HCT116 (cell line): ENCODE results near the gene PLOD1. TPM values are rescaled to one million over a fixed set of nuclear protein-coding genes. Genes with fewer than 3 reads are reported as not detected.

Experiments used
- ATAC-seq: fragments of 200-7000 bp; cut with Tn5 transposase; 2 replicates; pipeline ENCODE4 v1.9.1; 2020; ENCODE audit warnings: mild to moderate bottlenecking, moderate library complexity
- BruUV-seq: library from RNA; stranded (reverse); fragments of 400-500 nt; replicated peaks from 2 replicates; lab custom pipeline; 2021; lab: Mats Ljungman, UMichigan
- CTCF ChIA-PET: fragments of 300-600 bp; sonication (Branson Sonifier 250); formaldehyde crosslinking; loops from one replicate; lab custom pipeline; 2021; ENCODE audit warnings: antibody characterized with exemption; lab: Charles Lee
- POLR2A ChIA-PET: fragments of 300-600, 350-600 bp; sonication (Branson Sonifier 250); formaldehyde crosslinking; loops from one replicate; lab custom pipeline; 2021; ENCODE audit warnings: antibody characterized with exemption; lab: Charles Lee
- RAD21 ChIA-PET, 2 experiments: fragments of 300-600 bp; sonication (Branson Sonifier 250); formaldehyde crosslinking; loops; one replicate each; lab custom pipeline; 2023; ENCODE audit warnings: low total read pairs in 2 of 2; ENCODE audit not compliant: uncharacterized antibody in 2 of 2, unreplicated experiment in 2 of 2, low non-redundant PET in 1 of 2; lab: Charles Lee
- DNase-seq: peaks from one replicate; pipeline ENCODE4 v3.0.0-alpha.2; 2010; ENCODE audit warnings: low read depth, low spot score
- H2AFZ ChIP-seq: fragments of 200-600 bp; shearing (Covaris generic), sonication (generic); 2 replicates; pipeline ENCODE4 v1.6.1; 2017; ENCODE audit warnings: low read depth, mixed run types, mixed read lengths, antibody characterized with exemption, low read length; ENCODE audit not compliant: poor library complexity, severe bottlenecking
- H3K27ac ChIP-seq: 2 replicates; pipeline ENCODE4 v1.5.1; 2012; ENCODE audit warnings: low read depth, low read length
- H3K27me3 ChIP-seq: fragments of 200-600 bp; sonication (generic); 2 replicates; pipeline ENCODE4 v1.6.1; 2016; ENCODE audit warnings: mixed run types, low read length, mixed read lengths; ENCODE audit not compliant: insufficient read depth
- H3K36me3 ChIP-seq, 2 experiments: fragments of 200-500 bp in 1 of 2; fragments of 200-600 bp in 1 of 2; sonication (Bioruptor generic) in 1 of 2; sonication (generic) in 1 of 2; 2 replicates each; pipeline versions ENCODE4 v1.5.1 to v1.6.1; 2014 to 2016; ENCODE audit warnings: low read length in 2 of 2, inconsistent platforms in 1 of 2, mixed read lengths in 1 of 2, mixed run types in 1 of 2; ENCODE audit not compliant: insufficient read depth in 2 of 2, control insufficient read depth in 1 of 2
- H3K4me1 ChIP-seq, 2 experiments: fragments of 200-600 bp in 1 of 2; sonication (generic) in 1 of 2; 2 replicates each; pipeline versions ENCODE4 v1.5.1 to v1.6.1; 2012 to 2017; ENCODE audit warnings: low read length in 2 of 2, inconsistent platforms in 1 of 2, mild to moderate bottlenecking in 1 of 2, mixed read lengths in 1 of 2, mixed run types in 1 of 2, moderate library complexity in 1 of 2; ENCODE audit not compliant: insufficient read depth in 2 of 2, control insufficient read depth in 1 of 2
- H3K4me2 ChIP-seq: fragments of 200-600 bp; sonication (generic); 2 replicates; pipeline ENCODE4 v1.6.1; 2017; ENCODE audit warnings: mixed run types, low read length, mixed read lengths
- H3K4me3 ChIP-seq, 2 experiments: fragments of 200-600 bp in 1 of 2; sonication (generic) in 1 of 2; replicated peaks in 1 of 2; 2 replicates each; pipeline ENCODE4 v1.5.1; 2011 to 2016; ENCODE audit warnings: low read length in 2 of 2, control low read depth in 1 of 2, low read depth in 1 of 2, mild to moderate bottlenecking in 1 of 2, mixed read lengths in 1 of 2, mixed run types in 1 of 2
- H3K79me2 ChIP-seq: fragments of 200-600 bp; sonication (generic); 2 replicates; pipeline ENCODE4 v1.6.1; 2017; ENCODE audit warnings: mild to moderate bottlenecking, mixed run types, low read length, moderate library complexity, mixed read lengths; ENCODE audit not compliant: insufficient read depth
- H3K9ac ChIP-seq: fragments of 200-600 bp; sonication (generic); 2 replicates; pipeline ENCODE4 v1.6.1; 2016; ENCODE audit warnings: low read length, mixed read lengths
- H3K9me2 ChIP-seq: fragments of 200-600 bp; sonication (generic), shearing (Covaris generic); 2 replicates; pipeline ENCODE4 v1.6.1; 2017; ENCODE audit warnings: mixed run types, mild to moderate bottlenecking, moderate library complexity; ENCODE audit not compliant: insufficient read depth
- H3K9me3 ChIP-seq, 2 experiments: fragments of 200-500 bp in 1 of 2; fragments of 200-600 bp in 1 of 2; sonication (Bioruptor generic) in 1 of 2; sonication (generic) in 1 of 2; 2 replicates each; pipeline ENCODE4 v1.6.1; 2014 to 2017; ENCODE audit warnings: low read length in 2 of 2, mixed read lengths in 2 of 2, inconsistent platforms in 1 of 2, low read depth in 1 of 2, mild to moderate bottlenecking in 1 of 2, mixed run types in 1 of 2, moderate library complexity in 1 of 2; ENCODE audit not compliant: control insufficient read depth in 1 of 2, insufficient read depth in 1 of 2
- H4K20me1 ChIP-seq: fragments of 200-600 bp; sonication (generic), shearing (Covaris generic); 2 replicates; pipeline ENCODE4 v1.6.1; 2017; ENCODE audit warnings: mixed run types, mild to moderate bottlenecking, moderate library complexity; ENCODE audit not compliant: insufficient read depth
- CBX3 ChIP-seq: IDR thresholded peaks from 2 replicates; pipeline ENCODE4 v1.6.1; 2012; ENCODE audit warnings: low read depth
- CTCF ChIP-seq, 3 experiments: fragments of 200-600 bp in 1 of 3; sonication (generic) in 1 of 3; IDR thresholded peaks in 2 of 3; conservative IDR thresholded peaks in 1 of 3; 2 replicates each; pipeline ENCODE4 v1.5.1; 2012 to 2017; ENCODE audit warnings: low read depth in 2 of 3, low read length in 2 of 3, antibody characterized with exemption in 1 of 3, borderline replicate concordance in 1 of 3, control low read depth in 1 of 3, mild to moderate bottlenecking in 1 of 3, mixed read lengths in 1 of 3, mixed run types in 1 of 3, moderate library complexity in 1 of 3; ENCODE audit not compliant: insufficient read depth in 1 of 3
- EGR1 ChIP-seq: IDR thresholded peaks from 2 replicates; pipeline ENCODE4 v1.6.1; 2012; ENCODE audit warnings: low read depth
- ELF1 ChIP-seq: IDR thresholded peaks from 2 replicates; pipeline ENCODE4 v1.6.1; 2012; ENCODE audit warnings: low read depth, borderline replicate concordance
- EZH2 ChIP-seq: fragments of 200-600 bp; sonication (generic); IDR thresholded peaks from 2 replicates; pipeline ENCODE4 v1.6.1; 2017; ENCODE audit warnings: antibody characterized with exemption, mixed run types
- EZH2phosphoT487 ChIP-seq: fragments of 200-600 bp; IDR thresholded peaks from 2 replicates; pipeline ENCODE4 v1.6.1; 2018; ENCODE audit warnings: antibody characterized with exemption, borderline replicate concordance
- FOSL1 ChIP-seq: IDR thresholded peaks from 2 replicates; pipeline ENCODE4 v1.6.1; 2012; ENCODE audit warnings: low read depth
- POLR2A ChIP-seq: IDR thresholded peaks from 2 replicates; pipeline ENCODE4 v1.7.0; 2011; ENCODE audit warnings: borderline replicate concordance; ENCODE audit not compliant: insufficient read depth, insufficient read length; ENCODE audit errors: extremely low read depth
- RAD21 ChIP-seq: IDR thresholded peaks from 2 replicates; pipeline ENCODE4 v1.6.1; 2012; ENCODE audit warnings: low read depth, mild to moderate bottlenecking
- REST ChIP-seq: IDR thresholded peaks from 2 replicates; pipeline ENCODE4 v1.6.1; 2012; ENCODE audit warnings: low read depth
- intact Hi-C: fragments of 100-400 bp; cut with micrococcal nuclease; formaldehyde crosslinking; loops from 2 replicates; pipeline ENCODE4 v1.10.0; 2022
- total RNA-seq: library from RNA; stranded (reverse); gene quantifications from one replicate; pipeline ENCODE4 v1.2.1, GENCODE V29; 2021; ENCODE audit not compliant: unreplicated experiment

PLOD1 gene
- total RNA-seq, 1 experiment from 2014 or later = 175 TPM

GRCh38 chr1:11991969-11992676 is 57.6 kb downstream of the PLOD1 start:
- no peak overlapping the region for H3K9ac ChIP-seq
- H3K4me3 ChIP-seq = no peak overlapping the region
- H3K79me2 ChIP-seq = peaks cover 44% of the 10 kb centered on the region
- POLR2A ChIA-PET = interaction anchor here (1.7 kb wide), 1 partner anchor 82 kb away, joined by 7 read pairs; no protein-coding TSS in a partner anchor
- TF ChIP-seq EZH2 = no peak
- TF ChIP-seq ELF1 = no peak
- TF ChIP-seq EGR1 = no peak
- TF ChIP-seq REST = no peak
- no peak for TF ChIP-seq FOSL1
- TF ChIP-seq CTCF (IDR thresholded peaks at IDR 0.05 in 2 of 3, conservative IDR thresholded peaks at IDR 0.05 in 1 of 3; ENCODE audit: borderline replicate concordance in 1 of 3, insufficient read depth in 1 of 3, low read depth in 2 of 3, low read length in 2 of 3) = no peak
- TF ChIP-seq CBX3 = no peak
- TF ChIP-seq RAD21 = no peak
- TF ChIP-seq EZH2phosphoT487 = no peak
- TF ChIP-seq POLR2A = no peak
- RAD21 ChIA-PET = no interaction called here
- H3K4me1 ChIP-seq = no peaks in the 10 kb centered on the region
- CTCF ChIA-PET = interaction anchor here (0.6 kb wide), 1 partner anchor 102 kb away, joined by 3 read pairs; no protein-coding TSS in a partner anchor
- no peak for ATAC-seq
- H4K20me1 ChIP-seq = no peaks in the 10 kb centered on the region
- no peak overlapping the region for H3K4me2 ChIP-seq
- no peak for DNase-seq
- H3K27me3 ChIP-seq = no peaks in the 10 kb centered on the region
- H2AFZ ChIP-seq = no peak overlapping the region
- no TSS peak for BruUV-seq
- intact Hi-C loops = no loop called here
- H3K9me2 ChIP-seq = no peaks in the 10 kb centered on the region
- H3K36me3 ChIP-seq = peaks cover 50% of the 10 kb centered on the region in 2 experiments
- H3K9me3 ChIP-seq = no peaks in the 10 kb centered on the region
- no peak overlapping the region for H3K27ac ChIP-seq
